ENCODE results near the gene DRC7. TPM values are rescaled to one million over a fixed set of nuclear protein-coding genes. Genes with fewer than 3 reads are reported as not detected.

Gene DRC7
- total and polyA plus RNA-seq, 10 of the 15 experiments (the other 5 are each of a cell fraction or from before 2014, with no cell fraction given), result 0.06 to 0.49 (median 0.14) TPM; not detected in 4

GRCh38 chr16:57742543-57742942 lies 47.9 kb downstream of the DRC7 start:
- WGBS (ENCODE audit: insufficient coverage, insufficient replicate concordance, low lambda C conversion rate, missing lambda C conversion rate), result 87% methylated on average over 4 of the region's 4 CpGs
- H3K4me1 ChIP-seq (ENCODE audit: control insufficient read depth, insufficient read depth, low read length), result no peaks in the 10 kb centered on the region
- H3K4me3 ChIP-seq, result no peak overlapping the region
- SMC1A ChIA-PET (ENCODE audit: uncharacterized antibody, unreplicated experiment), result no interaction called here
- CTCF ChIA-PET, result interaction anchor here (0.7 to 1.4 kb wide), 3 partner anchors 13 to 409 kb away, joined by 3 to 4 read pairs (median 3); no protein-coding TSS in a partner anchor
- H3K4me2 ChIP-seq (ENCODE audit: control insufficient read depth, insufficient read depth), result no peak overlapping the region
- DNase-seq (ENCODE audit: low read depth, low spot score) (no peak), ATAC-seq (no peak), FAIRE-seq (no peak)
- POLR2A ChIA-PET, result no interaction called here
- 0 out of 4 replicates have a peak, but pooled peaks cover 0 to 2% of the 10 kb centered on the region in 2 experiments for H3K36me3 ChIP-seq (ENCODE audit: control insufficient read depth in 2 of 2, insufficient read depth in 2 of 2, low read length in 1 of 2)
- H3K27me3 ChIP-seq (replicated peaks in 1 of 2; ENCODE audit: control insufficient read depth in 2 of 2, insufficient read depth in 2 of 2, low read length in 1 of 2), result no peaks in the 10 kb centered on the region
- intact Hi-C loops (cut with micrococcal nuclease; ENCODE audit: unreplicated experiment), result no loop called here
- no peaks in the 10 kb centered on the region for H3K79me2 ChIP-seq (ENCODE audit: control insufficient read depth, insufficient read depth, low read length)
- RAD21 ChIA-PET (ENCODE audit: unreplicated experiment), result no interaction called here
- BruUV-seq (replicated peaks), result no TSS peak
- no peaks in the 10 kb centered on the region for H3K9me3 ChIP-seq (replicated peaks; ENCODE audit: control insufficient read depth, insufficient read depth, low read length)
- in situ Hi-C loops (cut with MboI), result no loop called here
- H3K9ac ChIP-seq (ENCODE audit: control insufficient read depth, insufficient read depth, low read length), result no peak overlapping the region
- no peaks in the 10 kb centered on the region for H4K20me1 ChIP-seq (ENCODE audit: control insufficient read depth, insufficient read depth)
- H2AFZ ChIP-seq (ENCODE audit: control insufficient read depth, low read depth, low read length), result no peak overlapping the region
- H3K27ac ChIP-seq (ENCODE audit: control insufficient read depth, insufficient read depth), result no peak overlapping the region
- TF ChIP-seq FOXK2 (IDR thresholded peaks at IDR 0.05) (no peak), CUX1 (IDR thresholded peaks at IDR 0.05; ENCODE audit: insufficient replicate concordance, low read depth, low read length) (no peak), SUPT20H (IDR thresholded peaks at IDR 0.05; ENCODE audit: borderline replicate concordance, control insufficient read depth, low read depth, low read length) (no peak), IRF4 (IDR thresholded peaks at IDR 0.05; ENCODE audit: low read depth, low read length) (no peak), DPF2 (IDR thresholded peaks at IDR 0.05) (no peak), RUNX3 (IDR thresholded peaks at IDR 0.05; ENCODE audit: low read length) (no peak), POLR2A (IDR thresholded peaks at IDR 0.05; ENCODE audit: low read depth, low read length) (no peak), KAT2A (conservative IDR thresholded peaks at IDR 0.05; ENCODE audit: control insufficient read depth, low read depth, low read length) (no peak), MYC (IDR thresholded peaks at IDR 0.05; ENCODE audit: insufficient read depth, insufficient read length, insufficient replicate concordance, low read length, severe bottlenecking) (no peak), STAT3 (IDR thresholded peaks at IDR 0.05; ENCODE audit: low read depth, low read length) (no peak), IRF5 (IDR thresholded peaks at IDR 0.05; ENCODE audit: borderline replicate concordance) (no peak)
- TF ChIP-seq, protein P1, sequence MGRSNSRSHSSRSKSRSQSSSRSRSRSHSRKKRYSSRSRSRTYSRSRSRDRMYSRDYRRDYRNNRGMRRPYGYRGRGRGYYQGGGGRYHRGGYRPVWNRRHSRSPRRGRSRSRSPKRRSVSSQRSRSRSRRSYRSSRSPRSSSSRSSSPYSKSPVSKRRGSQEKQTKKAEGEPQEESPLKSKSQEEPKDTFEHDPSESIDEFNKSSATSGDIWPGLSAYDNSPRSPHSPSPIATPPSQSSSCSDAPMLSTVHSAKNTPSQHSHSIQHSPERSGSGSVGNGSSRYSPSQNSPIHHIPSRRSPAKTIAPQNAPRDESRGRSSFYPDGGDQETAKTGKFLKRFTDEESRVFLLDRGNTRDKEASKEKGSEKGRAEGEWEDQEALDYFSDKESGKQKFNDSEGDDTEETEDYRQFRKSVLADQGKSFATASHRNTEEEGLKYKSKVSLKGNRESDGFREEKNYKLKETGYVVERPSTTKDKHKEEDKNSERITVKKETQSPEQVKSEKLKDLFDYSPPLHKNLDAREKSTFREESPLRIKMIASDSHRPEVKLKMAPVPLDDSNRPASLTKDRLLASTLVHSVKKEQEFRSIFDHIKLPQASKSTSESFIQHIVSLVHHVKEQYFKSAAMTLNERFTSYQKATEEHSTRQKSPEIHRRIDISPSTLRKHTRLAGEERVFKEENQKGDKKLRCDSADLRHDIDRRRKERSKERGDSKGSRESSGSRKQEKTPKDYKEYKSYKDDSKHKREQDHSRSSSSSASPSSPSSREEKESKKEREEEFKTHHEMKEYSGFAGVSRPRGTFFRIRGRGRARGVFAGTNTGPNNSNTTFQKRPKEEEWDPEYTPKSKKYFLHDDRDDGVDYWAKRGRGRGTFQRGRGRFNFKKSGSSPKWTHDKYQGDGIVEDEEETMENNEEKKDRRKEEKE (IDR thresholded peaks at IDR 0.05), result no peak
